H9 (cell line): ENCODE data around the gene MATK. TPM values are rescaled to one million over a fixed set of nuclear protein-coding genes. Genes with fewer than 3 reads are reported as not detected.

ENCODE experiments used
- DNase-seq: peaks from one replicate; pipeline ENCODE4 v3.0.0-alpha.2; 2017
- H2AFZ ChIP-seq: one replicate; pipeline ENCODE4 v1.6.1; 2013; ENCODE audit warnings: mild to moderate bottlenecking, low read length, control low read depth, moderate library complexity
- H2AK5ac ChIP-seq: 2 replicates; pipeline ENCODE4 v1.6.1; 2013; ENCODE audit warnings: low read length, control low read depth, mixed read lengths; ENCODE audit not compliant: insufficient read length
- H2BK120ac ChIP-seq: one replicate; pipeline ENCODE4 v1.6.1; 2013; ENCODE audit warnings: low read depth, mild to moderate bottlenecking, low read length, control low read depth, inconsistent platforms; ENCODE audit not compliant: poor library complexity, severe bottlenecking
- H2BK12ac ChIP-seq: 2 replicates; pipeline ENCODE4 v1.6.1; 2013; ENCODE audit warnings: low read length, control low read depth, mixed read lengths, low read depth; ENCODE audit not compliant: insufficient read length
- H2BK15ac ChIP-seq: 2 replicates; pipeline ENCODE4 v1.6.1; 2013; ENCODE audit warnings: low read depth, low read length, control low read depth
- H2BK20ac ChIP-seq: one replicate; pipeline ENCODE4 v1.6.1; 2013; ENCODE audit warnings: low read depth, mild to moderate bottlenecking, low read length, control low read depth, inconsistent platforms; ENCODE audit not compliant: poor library complexity, severe bottlenecking
- H2BK5ac ChIP-seq: 2 replicates; pipeline ENCODE4 v1.6.1; 2013; ENCODE audit warnings: low read length, control low read depth, mixed read lengths; ENCODE audit not compliant: insufficient read length
- H3K14ac ChIP-seq: 2 replicates; pipeline ENCODE4 v1.6.1; 2013; ENCODE audit warnings: low read length, control low read depth; ENCODE audit not compliant: insufficient read depth
- H3K18ac ChIP-seq: 2 replicates; pipeline ENCODE4 v1.6.1; 2013; ENCODE audit warnings: low read depth, mild to moderate bottlenecking, mixed read lengths, low read length, control low read depth; ENCODE audit not compliant: insufficient read length
- H3K23ac ChIP-seq: 2 replicates; pipeline ENCODE4 v1.6.1; 2013; ENCODE audit warnings: low read length, control low read depth, mixed read lengths, low read depth; ENCODE audit not compliant: insufficient read length
- H3K23me2 ChIP-seq: 2 replicates; pipeline ENCODE4 v1.6.1; 2013; ENCODE audit warnings: low read depth, mild to moderate bottlenecking, mixed read lengths, low read length, control low read depth; ENCODE audit not compliant: insufficient read length, poor library complexity, severe bottlenecking
- H3K27ac ChIP-seq: 2 replicates; pipeline ENCODE4 v1.5.1; 2013; ENCODE audit warnings: low read length, control low read depth, mixed read lengths, low read depth; ENCODE audit not compliant: insufficient read length
- H3K27me3 ChIP-seq: 2 replicates; pipeline ENCODE4 v1.6.1; 2013; ENCODE audit warnings: low read length, control low read depth, inconsistent platforms; ENCODE audit not compliant: insufficient read depth
- H3K4ac ChIP-seq: 2 replicates; pipeline ENCODE4 v1.6.1; 2013; ENCODE audit warnings: low read depth, mild to moderate bottlenecking, control low read depth, inconsistent platforms, low read length, moderate library complexity
- H3K4me1 ChIP-seq: 2 replicates; pipeline ENCODE4 v1.6.1; 2013; ENCODE audit warnings: low read length, control low read depth, inconsistent platforms; ENCODE audit not compliant: insufficient read depth
- H3K4me2 ChIP-seq: 2 replicates; pipeline ENCODE4 v1.6.1; 2013; ENCODE audit warnings: low read length, control low read depth, mixed read lengths; ENCODE audit not compliant: insufficient read length, insufficient read depth
- H3K56ac ChIP-seq: 2 replicates; pipeline ENCODE4 v1.6.1; 2013; ENCODE audit warnings: low read depth, mild to moderate bottlenecking, mixed read lengths, low read length, control low read depth; ENCODE audit not compliant: insufficient read length
- H3K79me1 ChIP-seq: 2 replicates; pipeline ENCODE4 v1.6.1; 2013; ENCODE audit warnings: low read depth, mild to moderate bottlenecking, moderate library complexity, low read length, control low read depth, inconsistent platforms; ENCODE audit not compliant: insufficient read depth, poor library complexity, severe bottlenecking
- H3K79me2 ChIP-seq: 2 replicates; pipeline ENCODE4 v1.6.1; 2013; ENCODE audit warnings: low read length, control low read depth, inconsistent platforms; ENCODE audit not compliant: insufficient read depth
- H3K9ac ChIP-seq: 2 replicates; pipeline ENCODE4 v1.6.1; 2013; ENCODE audit warnings: low read length, control low read depth, mixed read lengths; ENCODE audit not compliant: insufficient read length; ENCODE audit errors: extremely low read depth
- H3K9me3 ChIP-seq: one replicate; pipeline ENCODE4 v1.6.1; 2013; ENCODE audit warnings: low read depth, low read length, inconsistent platforms; ENCODE audit not compliant: control insufficient read depth
- H3T11ph ChIP-seq: one replicate; pipeline ENCODE4 v1.6.1; 2013; ENCODE audit warnings: mild to moderate bottlenecking, low read length, control low read depth, inconsistent platforms
- H4K20me1 ChIP-seq: one replicate; pipeline ENCODE4 v1.6.1; 2013; ENCODE audit not compliant: control insufficient read depth, insufficient read length, insufficient read depth
- H4K5ac ChIP-seq: 2 replicates; pipeline ENCODE4 v1.6.1; 2013; ENCODE audit warnings: low read depth, mild to moderate bottlenecking, mixed read lengths, low read length, control low read depth; ENCODE audit not compliant: insufficient read length
- H4K8ac ChIP-seq: replicated peaks from 2 replicates; pipeline ENCODE4 v1.6.1; 2013; ENCODE audit warnings: low read length, control low read depth, mixed read lengths, low read depth; ENCODE audit not compliant: insufficient read length
- H4K91ac ChIP-seq: 2 replicates; pipeline ENCODE4 v1.6.1; 2013; ENCODE audit warnings: low read depth, mild to moderate bottlenecking, moderate library complexity, mixed read lengths, low read length, control low read depth; ENCODE audit not compliant: insufficient read length
- H3K27ac Mint-ChIP-seq, 3 experiments: 2 replicates in 2 of 3; 3 replicates in 1 of 3; pipeline ENCODE4 v1.8.0; 2020 to 2021; ENCODE audit warnings: mixed read lengths in 3 of 3, mild to moderate bottlenecking in 1 of 3, moderate library complexity in 1 of 3
- H3K27me3 Mint-ChIP-seq: 2 replicates; pipeline ENCODE4 v1.8.0; 2021; ENCODE audit warnings: low read depth, mild to moderate bottlenecking, moderate library complexity, mixed read lengths
- H3K36me3 Mint-ChIP-seq, 3 experiments: 2 replicates in 2 of 3; 3 replicates in 1 of 3; pipeline ENCODE4 v1.8.0; 2020 to 2021; ENCODE audit warnings: low read depth in 3 of 3, mixed read lengths in 3 of 3; ENCODE audit not compliant: insufficient read depth in 1 of 3
- H3K4me1 Mint-ChIP-seq, 2 experiments: 2 replicates each; pipeline ENCODE4 v1.8.0; 2020; ENCODE audit warnings: mixed read lengths in 2 of 2
- H3K4me3 Mint-ChIP-seq, 2 experiments: 2 replicates in 1 of 2; 3 replicates in 1 of 2; pipeline ENCODE4 v1.8.0; 2020 to 2021; ENCODE audit warnings: mild to moderate bottlenecking in 2 of 2, mixed read lengths in 2 of 2, moderate library complexity in 1 of 2
- H3K9me3 Mint-ChIP-seq, 2 experiments: 2 replicates in 1 of 2; 3 replicates in 1 of 2; pipeline ENCODE4 v1.8.0; 2020; ENCODE audit warnings: mild to moderate bottlenecking in 2 of 2, mixed read lengths in 2 of 2, moderate library complexity in 1 of 2
- WGBS: extraction: QIAGEN DNeasy Blood & Tissue Kit; methylation state at CpG from one replicate; pipeline ENCODE4 v1.1.7; 2013; ENCODE audit warnings: missing lambda C conversion rate, low lambda C conversion rate, mixed read lengths; ENCODE audit not compliant: insufficient read length; ENCODE audit errors: extremely low coverage; 5-methylcytosine and 5-hydroxymethylcytosine counted together
- total RNA-seq: library from RNA; stranded (reverse); gene quantifications from 2 replicates; pipeline ENCODE4 v1.2.1, GENCODE V29; 2021
- TF ChIP-seq, protein P1 (sequence below): fragments of 200-600 bp; sonication (generic); conservative IDR thresholded peaks from 3 replicates; pipeline ENCODE4 v1.8.0; 2021; ENCODE audit warnings: antibody characterized with exemption, mild to moderate bottlenecking

Gene MATK
- total RNA-seq, 1 experiment from 2014 or later = 13.5 TPM

DNA sequence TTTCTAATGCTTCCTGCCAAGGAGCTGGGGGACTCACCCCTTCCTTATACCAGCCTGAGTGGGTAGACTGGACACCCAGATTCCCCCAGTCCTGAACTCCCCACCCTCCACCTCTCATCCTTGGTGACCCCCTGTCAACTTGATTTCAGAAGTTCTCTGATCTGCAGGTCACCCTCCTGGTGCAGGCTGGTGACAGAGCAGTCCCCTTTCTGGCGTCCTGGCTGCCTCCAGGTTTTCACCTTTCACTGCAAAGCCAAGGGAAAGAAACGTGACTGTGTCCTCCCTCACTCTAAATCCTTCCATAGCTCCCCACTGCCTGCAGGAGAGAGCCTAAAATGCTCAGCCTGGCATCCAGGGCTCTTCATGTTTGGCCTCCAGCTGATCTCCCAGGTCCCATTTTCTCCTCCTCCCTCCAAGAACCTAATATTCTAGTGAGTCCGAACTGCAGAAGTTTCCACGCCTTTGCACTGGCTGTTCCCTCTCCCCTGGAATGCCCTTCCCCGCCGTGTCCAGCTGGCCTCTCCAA lies 4.1 kb upstream of the MATK start:
- no peak overlapping the region for H3T11ph ChIP-seq
- no peaks in the 10 kb centered on the region for H3K79me1 ChIP-seq
- no peaks in the 10 kb centered on the region for H3K23me2 ChIP-seq
- H3K18ac ChIP-seq = no peak overlapping the region
- no peak overlapping the region for H2BK120ac ChIP-seq
- no peaks in the 10 kb centered on the region for H3K79me2 ChIP-seq
- H3K23ac ChIP-seq = no peak overlapping the region
- Mint-ChIP-seq H3K4me1 (peaks cover 3% of the 10 kb centered on the region in 2 experiments; a peak in 3 of 4 replicates), H3K27ac (no peak overlapping the region), H3K27me3 (peaks cover 63% of the 10 kb centered on the region), H3K36me3 (no peaks in the 10 kb centered on the region), H3K4me3 (no peak overlapping the region), H3K9me3 (peaks cover 0 to 3% of the 10 kb centered on the region in 2 experiments; a peak in 4 of 5 replicates)
- H3K14ac ChIP-seq = no peak overlapping the region
- H2BK20ac ChIP-seq = no peak overlapping the region
- no peaks in the 10 kb centered on the region for H3K9me3 ChIP-seq
- no peak overlapping the region for H3K4ac ChIP-seq
- H3K4me2 ChIP-seq = no peak overlapping the region
- no peaks in the 10 kb centered on the region for H4K20me1 ChIP-seq
- H2BK15ac ChIP-seq = no peak overlapping the region
- no peak overlapping the region for H2AFZ ChIP-seq
- no peak overlapping the region for H2BK12ac ChIP-seq
- no peak overlapping the region for H3K9ac ChIP-seq
- H2AK5ac ChIP-seq = no peak overlapping the region
- DNase-seq = peak; percentile 18
- peaks cover 2% of the 10 kb centered on the region; the same call in 1 of the 2 replicates for H3K27me3 ChIP-seq
- H3K4me1 ChIP-seq = no peaks in the 10 kb centered on the region
- WGBS = no CpG with 5 or more reads among the region's 6 CpGs
- no peak overlapping the region for H3K56ac ChIP-seq
- no peak overlapping the region for H4K5ac ChIP-seq
- TF ChIP-seq, protein P1, sequence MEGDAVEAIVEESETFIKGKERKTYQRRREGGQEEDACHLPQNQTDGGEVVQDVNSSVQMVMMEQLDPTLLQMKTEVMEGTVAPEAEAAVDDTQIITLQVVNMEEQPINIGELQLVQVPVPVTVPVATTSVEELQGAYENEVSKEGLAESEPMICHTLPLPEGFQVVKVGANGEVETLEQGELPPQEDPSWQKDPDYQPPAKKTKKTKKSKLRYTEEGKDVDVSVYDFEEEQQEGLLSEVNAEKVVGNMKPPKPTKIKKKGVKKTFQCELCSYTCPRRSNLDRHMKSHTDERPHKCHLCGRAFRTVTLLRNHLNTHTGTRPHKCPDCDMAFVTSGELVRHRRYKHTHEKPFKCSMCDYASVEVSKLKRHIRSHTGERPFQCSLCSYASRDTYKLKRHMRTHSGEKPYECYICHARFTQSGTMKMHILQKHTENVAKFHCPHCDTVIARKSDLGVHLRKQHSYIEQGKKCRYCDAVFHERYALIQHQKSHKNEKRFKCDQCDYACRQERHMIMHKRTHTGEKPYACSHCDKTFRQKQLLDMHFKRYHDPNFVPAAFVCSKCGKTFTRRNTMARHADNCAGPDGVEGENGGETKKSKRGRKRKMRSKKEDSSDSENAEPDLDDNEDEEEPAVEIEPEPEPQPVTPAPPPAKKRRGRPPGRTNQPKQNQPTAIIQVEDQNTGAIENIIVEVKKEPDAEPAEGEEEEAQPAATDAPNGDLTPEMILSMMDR = no peak
- H4K91ac ChIP-seq = no peak overlapping the region
- no peak overlapping the region for H3K27ac ChIP-seq
- no peak overlapping the region for H2BK5ac ChIP-seq
- H4K8ac ChIP-seq = no peak overlapping the region
